ENCODE measurements around the gene ACOT8.

The ACOT8 gene

DNA sequence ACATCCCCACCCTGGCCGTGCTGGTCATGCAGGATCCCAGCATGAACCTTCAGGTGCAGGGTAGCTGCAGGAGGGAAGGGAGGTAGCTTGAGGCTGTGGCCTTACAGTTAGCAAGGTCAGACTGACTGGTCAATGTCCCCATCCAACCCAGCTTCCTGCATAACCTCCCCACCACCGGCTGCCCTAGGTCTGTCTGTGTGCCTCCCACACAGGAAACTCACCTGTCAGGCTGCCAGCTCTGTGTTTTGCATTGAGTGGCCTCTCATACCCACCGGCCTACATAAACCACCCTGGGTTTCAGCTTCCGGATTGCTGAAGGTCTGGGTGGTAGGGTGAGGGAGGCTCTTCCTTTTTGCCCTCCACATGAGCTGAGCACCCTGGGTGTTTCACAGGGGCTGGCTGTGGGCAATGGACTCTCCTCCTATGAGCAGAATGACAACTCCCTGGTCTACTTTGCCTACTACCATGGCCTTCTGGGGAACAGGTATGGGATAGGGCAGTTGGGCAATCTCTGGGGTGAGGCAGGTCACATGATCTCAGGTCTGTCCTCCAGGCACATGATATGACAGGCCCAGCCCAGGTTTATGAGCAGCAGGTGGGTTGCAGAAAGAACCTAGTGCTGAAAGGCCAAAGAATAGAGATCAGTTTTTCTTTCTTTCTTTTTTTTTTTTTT is 35.8 kb upstream of the ACOT8 start:
- Mint-ChIP-seq H3K4me1 (ENCODE audit: low read depth) (peaks cover 44% of the 10 kb centered on the region), H3K27me3 (no peaks in the 10 kb centered on the region), H3K36me3 (ENCODE audit: low read depth) (peaks cover 76% of the 10 kb centered on the region), H3K4me3 (peak overlapping the region; percentile 85), H3K9me3 (no peaks in the 10 kb centered on the region), H3K27ac (peak overlapping the region; percentile 84)
- intact Hi-C loops (cut with micrococcal nuclease) = no loop called here

DNA sequence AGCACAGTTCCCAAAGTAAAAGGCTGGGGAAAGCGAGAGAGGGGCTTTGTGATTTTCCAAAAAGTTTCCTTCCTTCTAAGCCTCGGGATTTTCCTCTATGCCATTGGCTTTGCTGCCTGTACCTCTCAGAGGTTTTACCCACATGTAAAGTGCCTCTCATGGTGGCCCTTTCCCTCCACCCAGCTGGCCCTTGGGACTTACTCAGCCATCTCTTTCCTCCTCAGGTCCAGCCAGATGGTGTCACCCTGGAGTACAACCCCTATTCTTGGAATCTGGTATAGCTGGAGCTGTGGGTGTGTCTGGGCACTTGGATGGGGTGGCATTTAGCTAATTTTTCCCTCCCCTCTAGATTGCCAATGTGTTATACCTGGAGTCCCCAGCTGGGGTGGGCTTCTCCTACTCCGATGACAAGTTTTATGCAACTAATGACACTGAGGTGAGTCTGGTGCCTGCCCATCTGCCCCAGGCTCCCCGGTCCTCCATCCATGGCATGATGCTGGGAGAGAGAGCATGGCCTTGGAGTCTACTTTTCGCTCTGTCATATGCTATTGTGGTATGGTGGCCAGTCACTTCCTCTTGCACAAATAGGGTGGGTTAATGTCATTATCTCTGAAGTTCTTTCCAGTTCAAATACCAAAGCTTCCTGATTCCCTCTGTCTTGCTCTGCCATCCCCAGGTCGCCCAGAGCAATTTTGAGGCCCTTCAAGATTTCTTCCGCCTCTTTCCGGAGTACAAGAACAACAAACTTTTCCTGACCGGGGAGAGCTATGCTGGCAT is 35.0 kb upstream of the ACOT8 start:
- no peaks in the 10 kb centered on the region for H3K27me3 Mint-ChIP-seq
- peak overlapping the region; percentile 84 for H3K27ac Mint-ChIP-seq
- H3K4me3 Mint-ChIP-seq = peak overlapping the region; percentile 85
- H3K4me1 Mint-ChIP-seq (ENCODE audit: low read depth) = peaks cover 44% of the 10 kb centered on the region
- intact Hi-C loops (cut with micrococcal nuclease) = no loop called here
- no peaks in the 10 kb centered on the region for H3K9me3 Mint-ChIP-seq
- H3K36me3 Mint-ChIP-seq (ENCODE audit: low read depth) = peaks cover 75% of the 10 kb centered on the region

- intact Hi-C loops (cut with micrococcal nuclease) = loop anchor here (1.0 kb wide), 1 partner anchor 43 kb away; the partner anchor contains the start of gene PCIF1
- Mint-ChIP-seq H3K36me3 (ENCODE audit: low read depth) (peaks cover 75% of the 10 kb centered on the region), H3K27me3 (no peaks in the 10 kb centered on the region), H3K4me3 (peak within 1 kb of the TSS; percentile 85), H3K4me1 (ENCODE audit: low read depth) (peaks cover 44% of the 10 kb centered on the region), H3K27ac (peak within 1 kb of the TSS; percentile 84), H3K9me3 (no peaks in the 10 kb centered on the region)
Measured at GRCh38 chr20:45890985-45891983, 34.1 kb upstream of the ACOT8 start, which contains the start of the genes CTSA and NEURL2. CTSA (plus strand) TSS chr20:45891335; CDS start chr20:45891569, 234 bp downstream. NEURL2 (minus strand) TSS chr20:45891208; CDS start chr20:45890991, 217 bp downstream.

DNA sequence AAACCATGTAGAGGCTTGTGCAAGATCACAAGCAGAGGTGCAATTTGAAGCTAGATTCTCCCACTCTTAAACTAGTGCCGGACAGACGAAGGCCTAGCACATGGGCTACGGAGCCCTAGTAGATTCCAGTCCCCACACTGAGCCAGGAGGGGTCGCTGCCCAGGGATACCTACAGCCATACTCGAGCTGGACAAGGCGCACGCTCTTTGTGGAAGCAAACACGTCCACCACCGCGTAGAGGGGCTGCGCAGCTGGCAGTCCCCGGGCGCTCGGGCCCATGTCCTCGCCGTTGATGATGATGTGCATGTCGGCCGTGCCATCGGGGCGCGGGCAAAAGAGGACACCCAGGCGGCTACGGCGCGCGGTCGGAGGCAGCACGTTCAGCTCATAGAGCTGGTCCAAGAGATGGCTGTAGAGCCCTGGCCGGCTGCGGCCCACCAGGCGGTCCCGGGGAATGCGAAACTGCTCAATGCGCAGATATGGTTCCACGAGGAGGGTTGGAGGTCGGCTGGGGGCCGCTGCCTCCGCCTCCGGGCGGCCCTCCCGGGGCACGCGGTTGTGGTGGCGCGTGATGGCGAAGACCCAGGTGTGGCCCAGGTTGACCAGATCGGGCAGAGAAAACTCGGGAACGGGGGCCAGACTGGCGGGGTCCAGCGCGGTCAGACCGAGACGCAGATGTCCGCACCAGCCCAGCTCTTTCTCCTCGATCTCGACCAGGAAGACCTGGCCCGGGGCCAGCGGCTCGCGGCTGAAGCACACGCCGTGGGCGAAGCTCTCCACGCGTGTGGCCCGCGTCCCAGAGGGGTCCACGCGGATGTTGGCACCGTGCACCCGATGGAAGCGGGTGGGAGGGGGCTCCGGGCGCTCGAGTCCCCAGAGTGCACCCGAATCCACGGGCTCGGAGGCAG is 33.1 kb upstream of the ACOT8 start:
- Mint-ChIP-seq H3K27me3 (no peaks in the 10 kb centered on the region), H3K27ac (peak overlapping the region; percentile 84), H3K9me3 (no peaks in the 10 kb centered on the region), H3K4me3 (peak overlapping the region; percentile 85), H3K4me1 (ENCODE audit: low read depth) (peaks cover 46% of the 10 kb centered on the region), H3K36me3 (ENCODE audit: low read depth) (peaks cover 69% of the 10 kb centered on the region)
- intact Hi-C loops (cut with micrococcal nuclease) = loop anchor here (1.0 kb wide), 1 partner anchor 44 kb away; the partner anchor contains the start of gene PCIF1

- Mint-ChIP-seq H3K4me1 (ENCODE audit: low read depth) (peaks cover 52% of the 10 kb centered on the region), H3K27ac (no peak overlapping the region), H3K27me3 (no peaks in the 10 kb centered on the region), H3K36me3 (ENCODE audit: low read depth) (peaks cover 59% of the 10 kb centered on the region), H3K4me3 (no peak overlapping the region), H3K9me3 (no peaks in the 10 kb centered on the region)
- intact Hi-C loops (cut with micrococcal nuclease) = loop anchor here (10.0 kb wide), 1 partner anchor 84 kb away; no protein-coding TSS in a partner anchor
Measured at GRCh38 chr20:45888681-45889080, 31.5 kb upstream of the ACOT8 start.

DNA sequence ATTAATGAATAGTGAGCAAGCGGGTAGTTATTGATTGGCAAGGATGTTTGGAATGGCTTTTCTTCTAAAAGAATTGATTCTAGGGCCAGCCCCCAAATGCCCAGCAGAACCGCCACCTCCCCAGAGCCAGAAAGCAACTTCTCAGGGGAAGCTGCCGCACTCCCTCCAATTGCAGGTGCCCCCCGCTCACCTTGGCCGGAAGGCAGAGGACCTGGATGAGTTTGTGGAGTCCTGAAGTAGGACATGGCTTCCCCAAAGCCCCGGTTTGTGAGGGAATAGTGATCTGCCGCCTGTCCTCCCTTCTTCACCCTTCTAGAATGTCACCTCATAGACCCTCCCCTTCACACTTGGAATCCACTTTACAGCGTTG is 30.1 kb upstream of the ACOT8 start, which contains the start of gene SPATA25:
TSS of gene SPATA25 (minus strand) at position 277 of the 370 bp plus-strand sequence. CDS start at position 245, 32 bp downstream.
- Mint-ChIP-seq H3K4me3 (no peak within 1 kb of the TSS), H3K36me3 (ENCODE audit: low read depth) (peaks cover 59% of the 10 kb centered on the region), H3K9me3 (no peaks in the 10 kb centered on the region), H3K27me3 (no peaks in the 10 kb centered on the region), H3K27ac (no peak within 1 kb of the TSS), H3K4me1 (ENCODE audit: low read depth) (peaks cover 53% of the 10 kb centered on the region)
- intact Hi-C loops (cut with micrococcal nuclease) = loop anchor here (10.0 kb wide), 1 partner anchor 83 kb away; no protein-coding TSS in a partner anchor

DNA sequence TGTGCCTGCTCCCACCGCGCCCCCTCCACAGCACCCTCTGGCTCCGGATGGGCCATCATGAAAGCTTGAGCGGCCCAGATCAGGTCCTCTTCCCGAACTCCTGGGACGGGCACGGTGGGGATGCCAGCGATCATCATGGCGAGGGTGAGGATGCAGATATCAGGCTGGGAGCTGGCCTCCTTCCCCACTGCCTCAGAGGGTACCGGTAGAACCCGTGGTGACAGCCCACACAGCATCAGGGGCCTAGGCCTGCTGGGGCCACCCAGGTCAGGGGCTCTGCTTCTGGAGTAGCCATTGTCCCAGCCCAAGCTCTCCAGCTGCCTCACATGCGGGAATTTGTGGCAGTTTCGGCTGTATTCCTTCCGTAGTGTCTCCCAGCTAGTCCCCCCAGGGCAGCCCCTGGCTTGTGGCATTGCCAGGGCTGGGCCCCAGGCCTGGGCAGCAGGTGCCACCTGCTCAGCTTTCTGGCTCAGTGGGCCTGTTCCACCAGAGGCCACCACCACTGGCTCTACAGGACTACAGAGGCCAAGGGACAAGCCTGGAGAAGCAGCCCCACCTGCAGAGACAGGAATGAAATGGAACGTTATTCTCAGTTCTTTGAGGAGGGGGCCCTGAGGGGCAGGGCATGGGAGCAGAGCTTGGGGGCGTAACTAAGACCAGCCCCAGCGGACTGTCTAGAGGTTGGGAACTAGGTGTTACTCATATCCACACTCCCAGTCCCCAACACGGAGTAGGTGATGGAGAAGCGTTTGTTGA is 29.6 kb upstream of the ACOT8 start:
- intact Hi-C loops (cut with micrococcal nuclease) = loop anchor here (10.0 kb wide), 1 partner anchor 82 kb away; no protein-coding TSS in a partner anchor
- Mint-ChIP-seq H3K36me3 (ENCODE audit: low read depth) (peaks cover 57% of the 10 kb centered on the region), H3K27ac (no peak overlapping the region), H3K9me3 (no peaks in the 10 kb centered on the region), H3K27me3 (no peaks in the 10 kb centered on the region), H3K4me3 (no peak overlapping the region), H3K4me1 (ENCODE audit: low read depth) (peaks cover 52% of the 10 kb centered on the region)

GRCh38 chr20:45883100-45883469 is 25.9 kb upstream of the ACOT8 start:
- H3K4me3 Mint-ChIP-seq = no peak overlapping the region
- peaks cover 39% of the 10 kb centered on the region for H3K4me1 Mint-ChIP-seq (ENCODE audit: low read depth)
- no peaks in the 10 kb centered on the region for H3K27me3 Mint-ChIP-seq
- H3K36me3 Mint-ChIP-seq (ENCODE audit: low read depth) = peaks cover 48% of the 10 kb centered on the region
- H3K27ac Mint-ChIP-seq = no peak overlapping the region
- intact Hi-C loops (cut with micrococcal nuclease) = loop anchor here (10.0 kb wide), 1 partner anchor 78 kb away; no protein-coding TSS in a partner anchor
- no peaks in the 10 kb centered on the region for H3K9me3 Mint-ChIP-seq

- Mint-ChIP-seq H3K27ac (no peak overlapping the region), H3K27me3 (no peaks in the 10 kb centered on the region), H3K36me3 (ENCODE audit: low read depth) (peaks cover 50% of the 10 kb centered on the region), H3K9me3 (no peaks in the 10 kb centered on the region), H3K4me3 (peak overlapping the region; percentile 17), H3K4me1 (ENCODE audit: low read depth) (peaks cover 39% of the 10 kb centered on the region)
- intact Hi-C loops (cut with micrococcal nuclease) = loop anchor here (10.0 kb wide), 1 partner anchor 78 kb away; no protein-coding TSS in a partner anchor
Measured at GRCh38 chr20:45882469-45883099, 25.4 kb upstream of the ACOT8 start.

GRCh38 chr20:45880988-45881788 is 24.0 kb upstream of the ACOT8 start, which contains the start of gene ZSWIM1:
ZSWIM1 (plus strand) TSS chr20:45881227; CDS start chr20:45882593, 1,366 bp downstream.
- peaks cover 39% of the 10 kb centered on the region for H3K4me1 Mint-ChIP-seq (ENCODE audit: low read depth)
- intact Hi-C loops (cut with micrococcal nuclease) = loop anchor here (10.0 kb wide), 1 partner anchor 76 kb away; no protein-coding TSS in a partner anchor
- peaks cover 47% of the 10 kb centered on the region for H3K36me3 Mint-ChIP-seq (ENCODE audit: low read depth)
- H3K4me3 Mint-ChIP-seq = peak within 1 kb of the TSS; percentile 89
- H3K27me3 Mint-ChIP-seq = no peaks in the 10 kb centered on the region
- peak within 1 kb of the TSS; percentile 85 for H3K27ac Mint-ChIP-seq
- H3K9me3 Mint-ChIP-seq = no peaks in the 10 kb centered on the region
